Posterior cingulate gyrus (tissue), 11 donors: ENCODE results near the gene UBTF.
"Not testable (repeated sequence)": the region's sequence is repeated elsewhere in the genome, so short reads cannot be mapped to it uniquely, and the experiment has no call there.

ENCODE experiments used
- DNase-seq, 10 donors: peaks; one replicate each; pipeline versions ENCODE4 v3.0.0 to v3.0.0-alpha.2; 2020 to 2021; ENCODE audit warnings: mixed read lengths in 3 of 10
- intact Hi-C: fragments of 100-400 bp; cut with DNase I; formaldehyde crosslinking; loops from one replicate; pipeline ENCODE4 v1.15.1; 2023

The UBTF gene

DNA sequence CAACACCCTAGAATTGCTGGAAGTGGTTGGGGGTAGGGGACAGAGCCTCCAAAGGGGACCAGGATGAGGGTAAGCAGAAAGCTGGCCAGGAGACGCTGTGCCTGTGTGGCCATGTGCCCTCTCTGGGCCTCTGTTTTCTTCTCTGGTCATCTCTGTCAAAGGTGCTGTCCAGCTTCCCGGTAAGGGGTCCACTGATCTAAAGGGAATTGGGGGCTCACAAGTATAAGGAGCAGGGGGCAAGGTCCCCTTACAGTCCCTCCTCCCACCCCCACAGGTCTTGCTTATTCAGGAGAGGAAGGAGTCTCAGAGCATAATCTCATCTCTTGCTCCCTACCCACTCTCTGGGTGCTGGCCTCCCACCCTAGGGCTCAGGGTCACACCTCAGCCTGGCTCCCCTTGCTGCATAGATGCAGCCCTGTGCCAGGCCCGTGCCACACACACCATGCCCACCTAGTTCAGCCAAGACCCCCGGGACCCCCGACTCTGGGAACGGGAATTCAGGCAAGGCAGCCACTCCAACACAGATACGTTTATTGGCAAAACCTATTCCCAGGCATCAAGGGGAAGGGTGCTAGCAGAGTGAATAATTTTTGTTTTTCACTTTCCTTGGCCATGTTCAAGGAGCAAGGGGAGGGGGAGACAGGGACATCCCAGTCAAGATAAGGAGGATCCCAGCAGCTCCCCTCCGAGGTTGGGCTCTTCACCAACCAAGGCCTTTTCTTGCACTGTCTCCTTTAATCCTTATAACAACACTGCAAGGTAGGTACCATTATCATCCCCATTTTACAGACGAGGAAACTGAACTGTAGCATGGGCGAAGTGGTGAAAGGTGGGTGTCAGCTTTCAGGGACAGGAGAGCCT lies 28.6 kb upstream of the UBTF start:
- intact Hi-C loops, result no loop called here
- DNase-seq, result no peak

DNA sequence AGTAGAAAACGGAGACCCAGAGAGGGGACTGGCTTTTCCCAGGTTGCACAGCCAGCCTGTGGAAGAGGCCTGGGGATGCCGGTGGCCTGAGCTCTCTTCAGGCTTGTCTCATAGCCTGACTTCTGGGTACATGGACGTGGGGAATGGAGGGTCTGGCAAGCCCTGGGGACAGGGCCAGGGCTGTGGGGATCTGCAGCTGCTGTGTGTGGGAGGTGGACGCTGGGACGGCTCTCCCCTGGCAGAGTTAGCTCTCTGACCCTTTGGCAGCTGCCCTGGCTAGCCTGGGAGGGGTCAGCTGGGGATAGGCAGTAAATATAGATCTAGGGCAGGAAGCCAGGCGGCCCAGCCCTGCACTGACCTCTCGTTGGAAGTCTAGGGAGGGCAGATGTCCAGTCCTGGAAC lies 28.0 kb upstream of the UBTF start:
- DNase-seq, result no peak
- intact Hi-C loops, result no loop called here

DNA sequence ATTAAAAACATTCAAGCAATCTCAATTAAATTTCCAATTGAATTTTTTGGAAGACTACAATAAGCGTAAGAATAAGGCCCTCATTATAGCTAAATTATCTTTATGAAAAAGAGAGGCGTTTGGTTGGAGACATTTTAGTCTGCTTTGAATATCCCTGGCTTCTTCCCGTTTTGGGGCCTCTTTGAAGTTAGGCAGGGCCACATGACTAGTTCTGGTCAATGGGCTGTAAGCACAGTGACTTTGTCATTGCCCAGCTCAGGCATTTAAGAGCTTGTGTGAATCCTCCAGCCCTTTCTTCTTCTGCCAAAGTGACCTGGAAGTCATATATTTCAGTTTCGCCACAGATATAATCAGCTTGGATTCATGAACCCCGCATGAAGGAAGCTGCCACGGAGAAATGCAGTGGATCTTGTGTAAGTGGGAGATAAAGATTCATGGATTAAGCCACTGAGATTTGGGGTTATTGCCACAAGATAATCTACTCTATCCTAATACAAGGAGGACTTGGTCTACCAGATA lies 21.7 kb upstream of the UBTF start:
- intact Hi-C loops, result loop anchor here (5.0 kb wide), 1 partner anchor 201 kb away; no protein-coding TSS in a partner anchor
- no peak for DNase-seq

DNA sequence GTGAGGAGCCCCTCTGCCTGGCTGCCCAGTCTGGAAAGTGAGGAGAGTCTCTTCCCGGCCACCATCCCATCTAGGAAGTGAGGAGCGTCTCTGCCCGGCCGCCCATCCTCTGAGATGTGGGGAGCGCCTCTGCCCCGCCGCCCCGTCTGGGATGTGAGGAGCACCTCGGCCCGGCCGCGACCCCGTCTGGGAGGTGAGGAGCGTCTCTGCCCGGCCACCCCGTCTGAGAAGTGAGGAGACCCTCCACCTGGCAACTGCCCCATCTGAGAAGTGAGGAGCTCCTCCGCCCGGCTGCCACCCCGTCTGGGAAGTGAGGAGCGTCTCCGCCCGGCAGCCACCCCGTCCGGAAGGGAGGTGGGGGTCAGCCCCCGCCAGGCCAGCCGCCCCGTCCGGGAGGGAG lies 18.4 kb upstream of the UBTF start:
- intact Hi-C loops, DNase-seq: not testable (repeated sequence)

DNA sequence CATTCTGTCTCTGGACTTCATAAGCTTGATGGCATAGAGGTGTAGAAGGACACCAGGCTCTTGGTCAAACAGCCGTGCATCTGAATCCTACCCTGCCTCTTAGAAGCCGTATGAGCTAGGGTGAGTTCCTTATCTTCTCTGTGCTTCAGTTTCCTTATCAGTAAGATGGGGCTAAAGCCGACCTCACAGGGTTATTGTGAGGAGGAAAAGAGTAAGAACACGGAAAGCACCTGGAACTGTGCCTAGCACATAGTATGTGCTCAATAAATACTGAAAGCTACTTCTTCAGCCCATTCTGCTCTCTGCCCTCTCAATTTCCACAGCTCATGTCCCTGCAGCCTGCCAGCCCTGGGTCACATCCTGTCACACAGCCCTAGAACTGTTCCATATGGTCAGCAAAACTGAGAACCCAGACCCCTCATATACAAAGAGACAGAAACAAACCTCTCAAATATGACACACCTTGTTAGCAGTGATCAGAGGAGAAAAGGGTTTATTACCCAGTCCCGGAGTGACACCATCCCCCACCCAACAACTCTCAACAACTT lies 17.0 kb upstream of the UBTF start:
- no peak for DNase-seq
- intact Hi-C loops, result no loop called here

DNA sequence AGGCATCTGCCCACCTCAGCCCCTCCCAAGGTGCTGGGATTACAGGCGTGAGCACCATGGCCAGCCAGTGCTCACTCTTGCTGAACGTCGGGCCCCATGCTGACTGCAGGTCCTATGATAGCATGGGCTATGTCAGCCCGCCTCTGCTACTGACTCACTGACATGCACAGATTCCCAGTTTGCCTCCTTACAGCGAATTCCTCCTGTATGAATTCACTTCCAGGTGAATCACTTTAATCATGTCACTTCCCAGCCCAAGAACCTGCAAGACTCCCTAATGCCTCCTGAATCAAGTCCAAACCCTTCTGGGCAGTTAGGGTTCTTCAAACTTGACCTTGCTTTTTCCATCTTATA lies 16.1 kb upstream of the UBTF start:
- intact Hi-C loops, result no loop called here
- no peak for DNase-seq

DNA sequence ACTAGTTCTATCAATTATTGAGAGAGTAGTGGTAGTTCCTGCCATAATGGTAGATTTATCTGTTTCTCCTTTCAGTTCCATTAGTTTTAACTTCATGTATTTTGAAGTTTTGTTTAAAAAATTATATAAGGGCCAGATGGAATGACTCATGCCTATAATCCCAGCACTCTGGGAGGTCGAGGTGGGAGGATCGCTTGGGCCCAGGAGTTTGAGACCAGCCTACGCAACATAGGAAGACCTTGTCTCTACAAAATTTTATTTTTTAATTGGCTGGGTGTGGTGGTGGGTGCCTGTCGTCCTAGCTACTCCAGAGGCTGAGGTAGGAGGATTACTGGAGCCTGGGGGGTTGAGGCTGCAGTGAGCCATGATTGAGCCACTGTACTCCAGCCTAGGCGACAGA lies 14.1 kb upstream of the UBTF start:
- DNase-seq, result no peak
- intact Hi-C loops, result no loop called here

DNA sequence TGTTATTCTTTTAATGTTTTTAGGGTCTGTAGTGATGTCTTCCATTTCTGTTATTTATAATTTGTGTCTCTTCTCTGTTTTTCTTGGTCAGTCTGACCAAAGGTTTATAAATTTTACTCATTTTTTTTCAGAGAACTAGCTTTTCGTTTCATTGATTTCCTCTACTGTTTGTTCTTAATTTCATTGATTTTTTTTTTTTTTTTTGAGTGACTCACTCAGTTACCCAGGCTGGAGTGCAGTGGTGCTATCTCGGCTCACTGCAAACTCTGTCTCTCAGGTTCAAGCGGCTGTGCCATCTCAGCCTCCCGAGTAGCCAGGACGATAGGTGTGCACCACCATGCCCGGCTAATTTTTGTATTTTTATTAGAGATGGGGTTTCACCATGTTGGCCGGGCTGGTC lies 12.6 kb upstream of the UBTF start:
- DNase-seq, result no peak
- intact Hi-C loops, result no loop called here

DNA sequence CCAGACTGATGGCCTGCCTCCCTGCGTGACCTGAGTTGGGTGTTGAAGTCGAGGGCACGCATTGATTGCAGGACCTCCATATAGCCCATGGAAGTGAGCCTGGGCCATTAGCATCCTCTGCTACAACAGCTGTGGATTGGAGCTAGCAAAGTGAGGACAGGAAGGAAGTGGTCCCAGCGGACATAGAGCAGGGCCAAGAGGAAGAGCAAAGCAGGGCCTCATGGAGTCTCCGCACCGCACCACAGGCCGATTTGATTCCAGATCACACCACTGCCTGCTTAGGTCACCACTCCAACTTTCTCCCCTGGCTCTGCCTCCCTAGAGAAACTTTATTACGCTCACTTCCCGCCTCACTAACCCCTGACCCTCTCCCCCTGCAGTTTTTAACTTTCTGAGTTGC lies 10.7 kb upstream of the UBTF start:
- no peak for DNase-seq
- intact Hi-C loops, result no loop called here

DNA sequence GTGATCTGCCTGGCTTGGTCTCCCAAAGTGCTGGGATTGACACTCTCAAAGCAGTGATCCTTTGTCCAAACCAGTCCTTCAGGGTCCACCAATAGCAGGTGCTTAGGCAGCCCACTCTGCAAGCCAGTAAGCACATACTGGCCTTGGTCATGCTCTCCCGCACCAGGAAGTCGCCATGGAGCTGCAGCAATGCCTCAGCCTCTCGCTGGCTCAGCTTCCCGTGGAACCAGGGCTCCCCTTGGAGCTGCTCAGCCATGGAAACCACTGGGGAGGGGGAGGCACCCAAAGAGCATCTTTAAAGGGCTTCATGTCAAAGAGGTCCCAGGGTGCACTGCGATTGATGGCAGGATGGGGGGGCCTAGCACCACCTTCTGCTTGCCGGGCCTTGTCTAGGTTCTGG lies 9.6 kb upstream of the UBTF start:
- no peak for DNase-seq
- intact Hi-C loops, result no loop called here

DNA sequence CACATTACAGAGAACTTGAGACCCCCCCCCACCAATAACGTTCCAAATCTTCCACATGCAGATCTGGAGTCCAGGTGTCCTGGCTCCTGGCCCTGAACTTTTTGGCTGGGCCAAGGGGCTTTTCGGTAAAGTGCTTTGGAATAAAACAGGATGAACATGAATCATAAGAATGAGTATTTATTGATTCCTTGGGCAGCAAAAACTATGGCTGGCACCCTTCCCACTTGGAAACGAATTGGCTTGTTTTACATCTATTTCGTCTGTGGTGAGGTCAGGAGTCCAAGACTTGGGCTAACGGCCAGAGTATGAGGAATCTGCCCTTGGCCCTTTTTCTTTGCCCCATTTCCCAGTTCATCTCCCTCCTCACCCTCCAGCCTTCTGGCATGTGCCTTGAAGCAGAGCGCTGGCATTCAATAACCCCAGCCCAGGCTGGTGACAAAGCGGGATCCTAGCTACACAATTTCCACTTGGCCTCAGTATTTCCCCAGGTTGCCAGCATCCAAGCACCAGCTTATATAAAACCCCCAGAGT lies 4.1 kb upstream of the UBTF start:
- intact Hi-C loops, result no loop called here
- DNase-seq, result no peak

DNA sequence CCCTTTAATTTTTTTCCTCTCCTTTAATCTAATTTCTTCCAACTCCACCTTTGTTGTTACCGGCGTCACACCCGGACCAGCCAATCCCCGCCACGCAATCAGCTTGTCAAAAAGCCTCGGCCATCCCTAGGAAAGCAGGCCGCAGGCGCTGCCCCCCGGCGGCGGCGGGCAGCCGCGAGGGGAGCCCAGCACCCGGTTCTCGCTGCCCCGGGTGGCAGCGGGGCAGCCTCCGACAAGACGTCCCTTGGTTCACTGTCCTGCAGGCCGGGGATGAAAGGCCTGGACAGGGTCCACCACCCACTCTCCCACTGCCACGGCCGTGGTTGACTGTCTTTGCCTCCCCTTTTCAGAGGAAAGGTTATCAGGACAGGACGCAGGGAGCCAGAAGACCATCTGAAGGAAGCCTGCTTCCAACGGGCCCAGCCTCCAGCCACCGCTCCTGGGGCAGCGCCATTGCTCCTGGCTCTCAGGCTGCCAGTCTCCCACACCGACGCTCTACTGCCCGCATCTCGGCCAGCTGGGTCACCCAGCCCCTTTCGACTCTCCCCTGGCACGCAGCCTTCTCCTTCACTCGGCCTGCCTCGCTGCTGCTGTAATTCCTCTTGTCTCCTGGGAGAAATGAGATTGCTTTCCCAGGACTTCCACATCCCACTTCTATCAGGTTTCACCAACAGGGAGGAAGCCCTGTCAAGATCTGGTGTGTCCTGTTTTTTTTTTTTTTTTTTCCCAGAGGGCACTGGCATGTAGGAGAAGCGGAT lies 2.8 kb upstream of the UBTF start:
- intact Hi-C loops, result no loop called here

DNA sequence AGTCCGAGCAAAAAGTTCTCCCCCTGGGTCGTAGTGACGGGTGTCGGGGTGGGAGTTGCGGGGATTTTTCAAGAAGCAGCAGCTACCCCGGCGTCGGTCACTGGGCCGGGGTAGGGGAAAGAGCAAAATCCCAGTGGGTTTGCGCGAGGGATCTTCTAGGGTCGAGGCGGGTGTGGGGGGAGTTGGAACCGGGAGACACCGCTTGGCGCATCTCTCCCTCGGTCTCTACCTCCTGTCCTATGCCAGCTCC lies 2.3 kb upstream of the UBTF start:
- DNase-seq, result peak in 1 of 10 donors; percentile 26
- intact Hi-C loops, result no loop called here

More for the DNA sequence above, 2.8 kb upstream of the UBTF start:
- DNase-seq, result peak; percentile 77 to 98 (median 88)

DNA sequence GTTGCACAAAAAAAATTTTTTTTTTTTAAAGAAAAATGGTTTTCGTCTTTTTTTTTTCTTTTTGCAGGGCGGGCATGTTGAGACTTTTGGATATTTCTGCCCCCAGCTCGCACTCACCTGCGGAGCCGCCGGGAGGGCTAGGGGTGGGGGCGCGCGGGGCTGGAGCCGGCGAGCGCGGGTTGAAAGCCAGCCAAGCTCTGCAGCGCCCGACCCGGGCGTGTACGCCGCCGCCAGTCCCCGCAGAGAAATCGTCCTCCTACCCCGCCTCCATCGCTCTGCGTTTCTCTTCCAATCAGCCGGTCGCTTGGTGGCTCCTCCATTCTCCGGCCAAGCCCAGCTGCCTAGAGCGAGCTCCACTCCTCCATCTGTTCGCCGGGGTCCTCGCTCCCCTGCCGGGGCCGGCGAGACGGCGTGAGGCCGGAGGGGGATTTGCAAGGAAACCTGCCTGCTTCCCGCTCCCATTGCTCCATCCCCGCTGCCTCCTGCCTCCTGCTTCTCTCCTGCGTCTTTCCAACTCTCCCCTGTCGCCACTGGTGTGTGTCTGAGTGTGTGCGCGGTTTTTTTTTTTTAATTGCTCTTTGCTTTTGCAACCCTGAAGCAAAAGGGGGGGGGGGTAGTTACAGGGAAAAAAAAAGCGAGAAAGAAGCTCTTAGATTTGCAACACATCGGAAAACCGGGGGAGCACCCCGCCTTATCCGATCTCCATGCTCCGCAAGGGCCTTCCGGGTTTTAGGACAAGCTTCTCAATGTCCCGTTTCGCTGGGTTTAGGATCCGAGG lies 1.8 kb upstream of the UBTF start:
- peak; percentile 63 to 96 (median 80) for DNase-seq
- intact Hi-C loops, result no loop called here

DNA sequence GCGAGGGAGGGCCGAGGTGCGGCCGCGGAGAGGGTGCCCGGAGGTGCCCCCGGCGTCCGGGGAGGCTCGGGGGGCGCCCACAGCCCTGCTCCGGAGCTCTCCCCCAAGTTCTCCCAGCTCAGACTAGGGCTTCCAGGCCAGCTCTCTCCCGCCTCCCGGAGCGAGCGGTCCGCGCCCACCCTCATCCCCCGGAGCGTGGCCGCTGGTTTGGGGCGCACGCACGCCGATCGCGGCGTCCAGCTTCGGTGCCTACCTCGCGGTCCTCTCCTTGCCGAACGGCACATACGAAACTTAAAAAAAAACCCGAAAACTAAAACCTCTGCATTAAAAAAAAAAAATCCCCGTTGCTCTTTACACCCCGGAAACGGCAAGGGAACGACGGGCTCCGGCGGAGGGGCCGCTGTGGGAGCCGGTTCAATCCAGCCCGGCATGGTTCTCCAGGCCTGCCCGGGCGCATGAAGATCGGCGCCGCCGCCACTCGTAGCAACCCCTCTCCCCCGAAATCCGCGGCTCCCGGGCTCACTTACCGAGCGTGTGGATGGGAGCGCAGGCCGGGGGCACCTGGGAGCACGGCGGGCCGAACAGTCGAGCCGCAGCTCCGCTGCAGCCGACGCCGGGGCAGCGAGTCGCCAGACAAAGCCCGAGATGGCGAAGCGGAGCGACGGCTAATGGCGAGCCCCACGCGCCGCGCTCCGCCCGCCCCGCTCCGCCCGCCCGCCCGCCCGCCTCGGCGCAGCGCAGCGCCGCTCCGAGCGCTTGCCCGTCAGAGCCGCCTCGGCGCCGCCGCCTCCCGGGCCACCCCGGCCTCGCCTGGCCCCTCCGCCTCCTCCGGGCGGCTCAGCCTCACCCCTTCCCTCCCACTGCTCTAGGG lies 973 bp upstream of the UBTF start:
- DNase-seq, result peak in 8 of 10 donors; percentile 23 to 93 (median 59)
- intact Hi-C loops, result loop anchor here (1.0 kb wide), 1 partner anchor 88 kb away; the partner anchor contains the start of gene RUNDC3A

DNA sequence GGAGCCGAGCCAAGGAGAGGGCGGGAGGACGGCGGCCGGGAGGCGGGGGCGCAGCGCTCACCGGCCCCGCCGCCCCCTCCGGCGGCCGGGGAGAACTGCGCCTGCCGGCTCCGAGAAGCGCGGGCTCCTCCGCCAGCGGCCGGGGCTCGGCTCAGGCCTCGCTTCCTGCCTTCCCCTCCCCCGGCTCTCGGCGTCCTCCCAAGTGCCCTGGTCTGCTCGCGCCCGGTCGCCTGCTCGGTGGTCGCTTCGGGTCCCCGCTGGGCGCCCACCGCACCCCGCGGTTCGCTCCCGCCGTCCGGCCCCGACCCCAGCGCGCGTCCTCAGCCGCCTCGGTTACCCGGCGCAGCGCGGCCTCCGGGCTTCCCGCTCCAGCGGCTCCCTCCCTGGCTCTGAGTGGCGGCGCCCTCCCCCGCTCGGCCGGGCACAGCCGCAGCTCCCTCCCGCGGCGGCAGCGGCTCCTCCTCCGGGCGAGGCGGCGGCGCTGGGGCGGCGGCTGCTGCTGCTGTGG lies 313 bp downstream of the UBTF start:
- DNase-seq, result peak in 6 of 10 donors; percentile 28 to 91 (median 39)
- intact Hi-C loops, result loop anchor here (2.0 kb wide), 1 partner anchor 108 kb away; no protein-coding TSS in a partner anchor

DNA sequence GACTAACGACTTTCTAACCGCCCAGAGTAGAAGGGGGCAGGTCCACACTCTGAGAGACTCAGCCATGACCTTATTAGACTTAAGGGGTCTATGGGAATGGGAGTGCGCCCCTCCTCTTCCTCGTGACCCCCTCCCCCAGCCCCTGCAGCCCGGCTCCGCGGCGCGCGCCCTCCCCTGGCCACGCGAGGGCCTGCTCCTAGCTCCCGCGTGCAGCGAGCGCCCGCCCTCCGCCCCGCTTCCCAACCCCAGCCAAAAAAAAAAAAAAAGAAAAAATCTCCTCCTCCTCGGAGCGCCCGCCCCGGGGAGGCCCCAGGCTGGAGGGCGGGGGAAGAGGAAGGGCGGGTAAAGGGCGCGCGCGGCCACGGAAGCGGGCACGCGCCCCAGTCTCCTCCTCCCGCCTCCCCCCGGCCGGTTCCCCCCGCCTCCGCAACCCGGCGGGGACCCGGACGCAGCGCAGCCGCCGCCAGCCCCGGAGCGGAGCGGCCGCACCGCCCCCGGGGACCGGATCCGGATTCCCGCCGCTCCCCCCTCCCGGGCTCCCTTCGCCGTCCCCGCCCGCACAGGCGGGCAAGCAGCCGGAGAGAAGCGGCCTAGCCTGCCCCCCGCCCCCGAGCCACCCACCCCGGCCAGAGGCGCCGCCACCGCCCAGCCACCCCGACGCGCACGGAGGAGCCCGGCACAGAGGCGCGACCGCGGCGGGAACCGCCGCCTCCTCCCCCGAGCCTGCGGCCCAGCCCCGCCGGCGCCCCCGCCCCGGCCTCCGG lies 949 bp downstream of the UBTF start:
- intact Hi-C loops, result loop anchor here (1.0 to 2.0 kb wide), 3 partner anchors 8 to 108 kb away; no protein-coding TSS in a partner anchor

DNA sequence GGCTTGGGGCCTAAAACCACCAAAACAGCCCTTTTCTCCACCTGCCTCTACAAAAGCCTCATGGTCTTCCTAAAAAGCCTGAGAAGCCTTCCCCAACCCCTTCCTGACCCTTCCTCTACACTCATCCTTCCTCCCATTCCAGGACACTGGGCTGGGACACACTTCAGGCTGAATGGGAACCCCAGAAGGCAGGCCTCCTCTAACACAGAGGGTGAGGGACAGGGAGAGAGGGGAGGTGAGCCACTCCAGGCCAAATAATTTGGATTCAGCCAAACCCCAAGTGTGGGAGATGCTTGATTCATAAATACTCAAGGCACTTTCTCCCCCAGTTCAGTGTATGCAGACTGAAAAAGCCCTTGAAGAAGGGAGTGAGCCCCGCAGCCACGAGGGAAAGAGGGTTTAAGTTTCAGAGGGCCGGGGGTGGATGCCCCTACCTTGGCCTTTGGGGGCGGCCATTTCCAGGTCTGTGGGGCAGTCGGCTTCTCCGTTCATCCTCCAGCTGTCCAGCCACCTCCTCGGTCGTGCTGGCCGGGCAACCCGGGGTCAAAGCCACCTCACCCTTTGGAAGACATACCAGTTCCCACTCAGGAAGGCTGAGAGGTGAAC lies 1.6 kb downstream of the UBTF start:
- peak in 1 of 10 donors; percentile 89 for DNase-seq
- intact Hi-C loops, result loop anchor here (1.0 to 2.0 kb wide), 3 partner anchors 8 to 109 kb away; no protein-coding TSS in a partner anchor

More for the DNA sequence above, 949 bp downstream of the UBTF start:
- DNase-seq, result peak; percentile 75 to 98 (median 82)
